GDM1 (cell line): Measurements from ENCODE around the gene ZNF546.

Source experiments
- DNase-seq: peaks from one replicate; lab custom pipeline; 2025; lab: John Stamatoyannopoulos, UW

ZNF546 gene

GRCh38 chr19:40055832-40056504, 59.1 kb downstream of the ZNF546 start, which contains the start of gene ZNF780B:
TSS of gene ZNF780B (minus strand) at chr19:40056231. CDS start at chr19:40050332, 5,899 bp downstream.
- peak; percentile 57 for DNase-seq

DNA sequence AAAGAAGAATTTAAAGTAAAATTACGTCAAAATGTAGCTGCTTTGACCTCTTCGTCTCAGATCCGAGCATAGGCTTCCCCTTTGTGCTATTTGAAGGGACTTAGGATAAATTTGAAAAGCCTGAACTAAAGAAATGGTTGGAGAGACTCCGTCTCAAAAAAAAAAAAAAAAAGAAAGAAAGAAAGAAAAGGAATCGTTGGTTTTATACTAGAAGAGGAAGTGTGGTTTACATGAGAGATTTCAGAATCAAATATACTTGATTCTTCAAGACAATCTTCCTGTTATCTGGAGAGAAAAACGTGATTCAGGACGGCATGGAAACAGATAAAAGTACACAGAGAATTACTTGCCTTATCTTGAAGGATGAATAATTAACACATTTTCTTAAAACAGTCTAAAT, 59.6 kb downstream of the ZNF546 start:
- DNase-seq = no peak

GRCh38 chr19:40057166-40057565, 60.3 kb downstream of the ZNF546 start:
- DNase-seq = no peak

DNA sequence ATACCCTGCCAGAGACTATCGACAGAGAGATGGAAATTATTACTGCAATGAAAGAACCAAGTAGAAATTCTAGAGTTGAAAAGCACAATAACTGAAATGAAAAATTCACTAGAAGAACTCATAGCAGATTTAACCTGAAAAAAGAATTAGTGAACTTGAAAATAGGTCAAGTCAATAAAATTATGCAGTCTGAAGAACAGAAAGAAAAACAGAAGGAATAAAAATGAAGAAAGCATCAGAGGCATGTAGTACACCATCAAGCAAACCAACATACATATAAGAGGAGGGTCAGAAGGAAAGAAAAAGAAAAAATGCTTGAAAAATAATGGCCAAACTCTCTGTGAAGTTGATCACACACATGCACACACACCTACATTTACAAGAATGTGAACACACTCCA, 62.8 kb downstream of the ZNF546 start:
- DNase-seq = no peak

DNA sequence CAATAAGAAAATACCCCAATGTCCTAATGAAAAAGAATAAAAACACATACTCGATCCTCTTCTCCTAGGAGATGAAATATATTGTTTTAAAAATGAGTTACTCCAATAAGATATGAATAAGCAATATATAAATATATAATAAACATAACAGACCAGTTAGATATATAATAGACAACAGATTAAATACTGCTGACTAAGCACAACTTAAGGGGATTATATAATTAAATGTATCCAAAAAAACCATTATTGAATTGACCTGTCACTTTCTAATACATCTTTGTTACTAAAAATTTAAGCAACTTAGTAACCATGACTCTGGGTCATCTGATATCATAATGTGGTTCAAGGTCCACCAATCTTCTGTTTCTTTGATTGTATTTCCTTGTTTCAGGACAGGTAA, 73.2 kb downstream of the ZNF546 start:
- no peak for DNase-seq
